ENCODE results near the gene RANBP9.

RANBP9 gene

GRCh38 chr6:13710552-13711323, 897 bp downstream of the RANBP9 start:
- DNase-seq: no peak

- DNase-seq: no peak
These were observed 1.7 kb downstream of the RANBP9 start for GRCh38 chr6:13709689-13710551.

- DNase-seq: no peak
These were observed 2.9 kb downstream of the RANBP9 start for GRCh38 chr6:13708736-13709135.

- no peak for DNase-seq
These were observed 8.1 kb downstream of the RANBP9 start for GRCh38 chr6:13703496-13703895.

- no peak for DNase-seq
These were observed 8.8 kb downstream of the RANBP9 start for GRCh38 chr6:13702809-13703302.

- no peak for DNase-seq
These were observed 11.4 kb downstream of the RANBP9 start for GRCh38 chr6:13700232-13700631.

- DNase-seq: no peak
These were observed 12.9 kb downstream of the RANBP9 start for GRCh38 chr6:13698715-13699114.

- DNase-seq: no peak
These were observed 13.8 kb downstream of the RANBP9 start for GRCh38 chr6:13697857-13698256.

GRCh38 chr6:13696226-13696625, 15.4 kb downstream of the RANBP9 start:
- DNase-seq: no peak

GRCh38 chr6:13695252-13695651, 16.4 kb downstream of the RANBP9 start:
- DNase-seq: no peak

- no peak for DNase-seq
These were observed 17.1 kb downstream of the RANBP9 start for GRCh38 chr6:13694562-13694961.

- DNase-seq: no peak
These were observed 22.0 kb downstream of the RANBP9 start for GRCh38 chr6:13689511-13690256.

GRCh38 chr6:13688692-13689196, 22.9 kb downstream of the RANBP9 start:
- DNase-seq: no peak

GRCh38 chr6:13687917-13688351, 23.7 kb downstream of the RANBP9 start:
- DNase-seq: no peak

GRCh38 chr6:13684855-13685254, 26.8 kb downstream of the RANBP9 start:
- no peak for DNase-seq

GRCh38 chr6:13683038-13683437, 28.6 kb downstream of the RANBP9 start:
- DNase-seq: no peak

GRCh38 chr6:13682346-13682745, 29.3 kb downstream of the RANBP9 start:
- no peak for DNase-seq

- no peak for DNase-seq
These were observed 30.2 kb downstream of the RANBP9 start for GRCh38 chr6:13681305-13682061.

- DNase-seq: no peak
These were observed 31.1 kb downstream of the RANBP9 start for GRCh38 chr6:13680448-13680968.

GRCh38 chr6:13679996-13680395, 31.6 kb downstream of the RANBP9 start:
- no peak for DNase-seq

- DNase-seq: no peak
These were observed 33.2 kb downstream of the RANBP9 start for GRCh38 chr6:13678255-13678983.
